Measurements from ENCODE around the gene PPP1R1A. TPM values are rescaled to one million over a fixed set of nuclear protein-coding genes. Genes with fewer than 3 reads are reported as not detected.

PPP1R1A gene
- total and polyA plus RNA-seq, 2 experiments from 2014 or later: 14.0 to 43.2 TPM

GRCh38 chr12:54602661-54603060 lies 14.2 kb upstream of the PPP1R1A start:
- no peaks in the 10 kb centered on the region for H3K4me1 ChIP-seq (ENCODE audit: insufficient read depth)
- no peaks in the 10 kb centered on the region for H3K36me3 ChIP-seq (replicated peaks; ENCODE audit: insufficient read depth, low read depth)
- H3K9me3 ChIP-seq (ENCODE audit: low read depth): no peaks in the 10 kb centered on the region
- H2AFZ ChIP-seq: no peak overlapping the region
- DNase-seq (ENCODE audit: low spot score): no peak
- H3K79me2 ChIP-seq: no peaks in the 10 kb centered on the region
- TF ChIP-seq EZH2phosphoT487 (IDR thresholded peaks at IDR 0.05; ENCODE audit: low read depth, severe bottlenecking, unreplicated experiment) (no peak), EZH2 (IDR thresholded peaks at IDR 0.05; ENCODE audit: borderline replicate concordance) (no peak), CTCF (IDR thresholded peaks at IDR 0.05; ENCODE audit: poor library complexity) (no peak)
- H3K9me2 ChIP-seq (replicated peaks; ENCODE audit: insufficient read depth): no peaks in the 10 kb centered on the region
- no peak overlapping the region for H3K4me2 ChIP-seq
- 34% methylated on average over 2 of the region's 2 CpGs for WGBS (ENCODE audit: low lambda C conversion rate, missing lambda C conversion rate)
- H3K27ac ChIP-seq: no peak overlapping the region
- no peaks in the 10 kb centered on the region for H4K20me1 ChIP-seq (ENCODE audit: insufficient read depth, poor library complexity, severe bottlenecking)
- H3K4me3 ChIP-seq: no peak overlapping the region
- peaks cover 12% of the 10 kb centered on the region for H3K27me3 ChIP-seq

DNA sequence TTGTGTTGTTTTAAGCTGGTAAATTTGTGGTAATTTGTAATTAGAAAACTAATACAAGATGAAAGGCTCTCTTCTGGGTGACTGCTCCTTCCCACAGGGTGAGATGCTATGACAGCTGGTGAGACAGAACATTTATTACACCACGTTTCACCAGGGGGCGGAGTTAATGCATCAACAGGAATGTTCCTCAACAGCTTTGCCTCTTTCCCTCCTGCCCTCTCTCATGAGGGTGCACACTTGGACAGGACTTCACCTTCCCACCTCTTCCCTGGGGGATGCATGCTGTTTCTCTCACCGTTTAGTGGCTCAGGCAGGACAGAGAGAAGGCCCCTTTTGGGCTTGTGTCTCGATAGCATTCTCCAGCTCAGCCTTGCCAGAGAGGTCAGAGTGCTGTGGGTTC lies 13.4 kb upstream of the PPP1R1A start:
- H2AFZ ChIP-seq: no peak overlapping the region
- H3K79me2 ChIP-seq: no peaks in the 10 kb centered on the region
- H3K27ac ChIP-seq: no peak overlapping the region
- no peaks in the 10 kb centered on the region for H3K4me1 ChIP-seq (ENCODE audit: insufficient read depth)
- H4K20me1 ChIP-seq (ENCODE audit: insufficient read depth, poor library complexity, severe bottlenecking): no peaks in the 10 kb centered on the region
- no peaks in the 10 kb centered on the region for H3K9me3 ChIP-seq (ENCODE audit: low read depth)
- peak; percentile 35 for DNase-seq (ENCODE audit: low spot score)
- H3K36me3 ChIP-seq (replicated peaks; ENCODE audit: insufficient read depth, low read depth): no peaks in the 10 kb centered on the region
- peaks cover 6% of the 10 kb centered on the region for H3K27me3 ChIP-seq
- no peak overlapping the region for H3K4me3 ChIP-seq
- no peak overlapping the region for H3K4me2 ChIP-seq
- WGBS (ENCODE audit: low lambda C conversion rate, missing lambda C conversion rate): 62% methylated on average over 4 of the region's 4 CpGs
- TF ChIP-seq EZH2phosphoT487 (IDR thresholded peaks at IDR 0.05; ENCODE audit: low read depth, severe bottlenecking, unreplicated experiment) (no peak), EZH2 (IDR thresholded peaks at IDR 0.05; ENCODE audit: borderline replicate concordance) (no peak), CTCF (IDR thresholded peaks at IDR 0.05; ENCODE audit: poor library complexity) (no peak)
- H3K9me2 ChIP-seq (replicated peaks; ENCODE audit: insufficient read depth): no peaks in the 10 kb centered on the region

GRCh38 chr12:54598970-54599369 lies 10.5 kb upstream of the PPP1R1A start:
- H2AFZ ChIP-seq: no peak overlapping the region
- no peaks in the 10 kb centered on the region for H3K79me2 ChIP-seq
- no peaks in the 10 kb centered on the region for H3K9me2 ChIP-seq (replicated peaks; ENCODE audit: insufficient read depth)
- no peak overlapping the region for H3K27ac ChIP-seq
- H3K9me3 ChIP-seq (ENCODE audit: low read depth): no peaks in the 10 kb centered on the region
- H3K4me3 ChIP-seq: no peak overlapping the region
- TF ChIP-seq CTCF (IDR thresholded peaks at IDR 0.05; ENCODE audit: poor library complexity): no peak
- TF ChIP-seq EZH2phosphoT487 (IDR thresholded peaks at IDR 0.05; ENCODE audit: low read depth, severe bottlenecking, unreplicated experiment): no peak
- no peak for TF ChIP-seq EZH2 (IDR thresholded peaks at IDR 0.05; ENCODE audit: borderline replicate concordance)
- no peak for DNase-seq (ENCODE audit: low spot score)
- no peaks in the 10 kb centered on the region for H3K36me3 ChIP-seq (replicated peaks; ENCODE audit: insufficient read depth, low read depth)
- peaks cover 3% of the 10 kb centered on the region for H3K27me3 ChIP-seq
- 88% methylated on average over 5 of the region's 5 CpGs for WGBS (ENCODE audit: low lambda C conversion rate, missing lambda C conversion rate)
- H3K4me2 ChIP-seq: no peak overlapping the region
- no peaks in the 10 kb centered on the region for H4K20me1 ChIP-seq (ENCODE audit: insufficient read depth, poor library complexity, severe bottlenecking)
- H3K4me1 ChIP-seq (ENCODE audit: insufficient read depth): peaks cover 2% of the 10 kb centered on the region

DNA sequence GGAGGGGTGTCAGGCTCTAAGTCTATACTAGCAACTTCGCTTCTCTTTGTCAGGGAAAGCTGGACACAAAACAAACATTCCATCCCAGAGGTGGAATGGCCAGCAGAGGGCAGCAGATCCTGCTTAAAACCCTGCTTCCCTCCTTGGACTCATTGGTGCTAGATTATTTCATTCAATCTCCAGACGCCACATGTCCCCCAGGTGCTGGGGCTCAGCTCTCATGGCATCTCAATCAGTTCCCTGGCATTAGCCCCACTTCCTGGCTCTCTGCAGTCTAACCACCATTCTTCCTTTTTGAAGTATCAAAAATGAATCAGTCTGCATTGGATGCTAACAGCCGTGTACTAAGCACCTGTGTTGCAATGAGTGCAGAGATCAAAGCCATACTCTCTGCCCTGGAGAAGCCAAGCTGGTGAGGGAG lies 8.1 kb upstream of the PPP1R1A start:
- no peak overlapping the region for H2AFZ ChIP-seq
- no peak overlapping the region for H3K4me2 ChIP-seq
- H3K36me3 ChIP-seq (replicated peaks; ENCODE audit: insufficient read depth, low read depth): no peaks in the 10 kb centered on the region
- no peaks in the 10 kb centered on the region for H4K20me1 ChIP-seq (ENCODE audit: insufficient read depth, poor library complexity, severe bottlenecking)
- peaks cover 7% of the 10 kb centered on the region for H3K4me1 ChIP-seq (ENCODE audit: insufficient read depth)
- no peaks in the 10 kb centered on the region for H3K79me2 ChIP-seq
- no peaks in the 10 kb centered on the region for H3K9me2 ChIP-seq (replicated peaks; ENCODE audit: insufficient read depth)
- no peaks in the 10 kb centered on the region for H3K9me3 ChIP-seq (ENCODE audit: low read depth)
- 32% methylated on average over 3 of the region's 3 CpGs for WGBS (ENCODE audit: low lambda C conversion rate, missing lambda C conversion rate)
- no peak overlapping the region for H3K4me3 ChIP-seq
- H3K27ac ChIP-seq: no peak overlapping the region
- DNase-seq (ENCODE audit: low spot score): peak; percentile 83
- TF ChIP-seq EZH2phosphoT487 (IDR thresholded peaks at IDR 0.05; ENCODE audit: low read depth, severe bottlenecking, unreplicated experiment): no peak
- peak; percentile 90 for TF ChIP-seq CTCF (IDR thresholded peaks at IDR 0.05; ENCODE audit: poor library complexity)
- no peak for TF ChIP-seq EZH2 (IDR thresholded peaks at IDR 0.05; ENCODE audit: borderline replicate concordance)
- H3K27me3 ChIP-seq: peaks cover 3% of the 10 kb centered on the region

Measured in hepatocyte (in vitro differentiated cells).